H9 (cell line): ENCODE results near the gene RETN. TPM values are rescaled to one million over a fixed set of nuclear protein-coding genes. Genes with fewer than 3 reads are reported as not detected.

Experiments used
- DNase-seq: peaks from one replicate; pipeline ENCODE4 v3.0.0-alpha.2; 2017
- H2AFZ ChIP-seq: one replicate; pipeline ENCODE4 v1.6.1; 2013; ENCODE audit warnings: mild to moderate bottlenecking, low read length, control low read depth, moderate library complexity
- H2AK5ac ChIP-seq: 2 replicates; pipeline ENCODE4 v1.6.1; 2013; ENCODE audit warnings: low read length, control low read depth, mixed read lengths; ENCODE audit not compliant: insufficient read length
- H2BK120ac ChIP-seq: one replicate; pipeline ENCODE4 v1.6.1; 2013; ENCODE audit warnings: low read depth, mild to moderate bottlenecking, low read length, control low read depth, inconsistent platforms; ENCODE audit not compliant: poor library complexity, severe bottlenecking
- H2BK12ac ChIP-seq: 2 replicates; pipeline ENCODE4 v1.6.1; 2013; ENCODE audit warnings: low read length, control low read depth, mixed read lengths, low read depth; ENCODE audit not compliant: insufficient read length
- H2BK15ac ChIP-seq: 2 replicates; pipeline ENCODE4 v1.6.1; 2013; ENCODE audit warnings: low read depth, low read length, control low read depth
- H2BK20ac ChIP-seq: one replicate; pipeline ENCODE4 v1.6.1; 2013; ENCODE audit warnings: low read depth, mild to moderate bottlenecking, low read length, control low read depth, inconsistent platforms; ENCODE audit not compliant: poor library complexity, severe bottlenecking
- H2BK5ac ChIP-seq: 2 replicates; pipeline ENCODE4 v1.6.1; 2013; ENCODE audit warnings: low read length, control low read depth, mixed read lengths; ENCODE audit not compliant: insufficient read length
- H3K14ac ChIP-seq: 2 replicates; pipeline ENCODE4 v1.6.1; 2013; ENCODE audit warnings: low read length, control low read depth; ENCODE audit not compliant: insufficient read depth
- H3K18ac ChIP-seq: 2 replicates; pipeline ENCODE4 v1.6.1; 2013; ENCODE audit warnings: low read depth, mild to moderate bottlenecking, mixed read lengths, low read length, control low read depth; ENCODE audit not compliant: insufficient read length
- H3K23ac ChIP-seq: 2 replicates; pipeline ENCODE4 v1.6.1; 2013; ENCODE audit warnings: low read length, control low read depth, mixed read lengths, low read depth; ENCODE audit not compliant: insufficient read length
- H3K23me2 ChIP-seq: 2 replicates; pipeline ENCODE4 v1.6.1; 2013; ENCODE audit warnings: low read depth, mild to moderate bottlenecking, mixed read lengths, low read length, control low read depth; ENCODE audit not compliant: insufficient read length, poor library complexity, severe bottlenecking
- H3K27ac ChIP-seq: 2 replicates; pipeline ENCODE4 v1.5.1; 2013; ENCODE audit warnings: low read length, control low read depth, mixed read lengths, low read depth; ENCODE audit not compliant: insufficient read length
- H3K27me3 ChIP-seq: 2 replicates; pipeline ENCODE4 v1.6.1; 2013; ENCODE audit warnings: low read length, control low read depth, inconsistent platforms; ENCODE audit not compliant: insufficient read depth
- H3K4ac ChIP-seq: 2 replicates; pipeline ENCODE4 v1.6.1; 2013; ENCODE audit warnings: low read depth, mild to moderate bottlenecking, control low read depth, inconsistent platforms, low read length, moderate library complexity
- H3K4me1 ChIP-seq: 2 replicates; pipeline ENCODE4 v1.6.1; 2013; ENCODE audit warnings: low read length, control low read depth, inconsistent platforms; ENCODE audit not compliant: insufficient read depth
- H3K4me2 ChIP-seq: 2 replicates; pipeline ENCODE4 v1.6.1; 2013; ENCODE audit warnings: low read length, control low read depth, mixed read lengths; ENCODE audit not compliant: insufficient read length, insufficient read depth
- H3K56ac ChIP-seq: 2 replicates; pipeline ENCODE4 v1.6.1; 2013; ENCODE audit warnings: low read depth, mild to moderate bottlenecking, mixed read lengths, low read length, control low read depth; ENCODE audit not compliant: insufficient read length
- H3K79me1 ChIP-seq: 2 replicates; pipeline ENCODE4 v1.6.1; 2013; ENCODE audit warnings: low read depth, mild to moderate bottlenecking, moderate library complexity, low read length, control low read depth, inconsistent platforms; ENCODE audit not compliant: insufficient read depth, poor library complexity, severe bottlenecking
- H3K79me2 ChIP-seq: 2 replicates; pipeline ENCODE4 v1.6.1; 2013; ENCODE audit warnings: low read length, control low read depth, inconsistent platforms; ENCODE audit not compliant: insufficient read depth
- H3K9ac ChIP-seq: 2 replicates; pipeline ENCODE4 v1.6.1; 2013; ENCODE audit warnings: low read length, control low read depth, mixed read lengths; ENCODE audit not compliant: insufficient read length; ENCODE audit errors: extremely low read depth
- H3K9me3 ChIP-seq: one replicate; pipeline ENCODE4 v1.6.1; 2013; ENCODE audit warnings: low read depth, low read length, inconsistent platforms; ENCODE audit not compliant: control insufficient read depth
- H3T11ph ChIP-seq: one replicate; pipeline ENCODE4 v1.6.1; 2013; ENCODE audit warnings: mild to moderate bottlenecking, low read length, control low read depth, inconsistent platforms
- H4K20me1 ChIP-seq: one replicate; pipeline ENCODE4 v1.6.1; 2013; ENCODE audit not compliant: control insufficient read depth, insufficient read length, insufficient read depth
- H4K5ac ChIP-seq: 2 replicates; pipeline ENCODE4 v1.6.1; 2013; ENCODE audit warnings: low read depth, mild to moderate bottlenecking, mixed read lengths, low read length, control low read depth; ENCODE audit not compliant: insufficient read length
- H4K8ac ChIP-seq: replicated peaks from 2 replicates; pipeline ENCODE4 v1.6.1; 2013; ENCODE audit warnings: low read length, control low read depth, mixed read lengths, low read depth; ENCODE audit not compliant: insufficient read length
- H4K91ac ChIP-seq: 2 replicates; pipeline ENCODE4 v1.6.1; 2013; ENCODE audit warnings: low read depth, mild to moderate bottlenecking, moderate library complexity, mixed read lengths, low read length, control low read depth; ENCODE audit not compliant: insufficient read length
- H3K27ac Mint-ChIP-seq, 3 experiments: 2 replicates in 2 of 3; 3 replicates in 1 of 3; pipeline ENCODE4 v1.8.0; 2020 to 2021; ENCODE audit warnings: mixed read lengths in 3 of 3, mild to moderate bottlenecking in 1 of 3, moderate library complexity in 1 of 3
- H3K27me3 Mint-ChIP-seq: 2 replicates; pipeline ENCODE4 v1.8.0; 2021; ENCODE audit warnings: low read depth, mild to moderate bottlenecking, moderate library complexity, mixed read lengths
- H3K36me3 Mint-ChIP-seq, 3 experiments: 2 replicates in 2 of 3; 3 replicates in 1 of 3; pipeline ENCODE4 v1.8.0; 2020 to 2021; ENCODE audit warnings: low read depth in 3 of 3, mixed read lengths in 3 of 3; ENCODE audit not compliant: insufficient read depth in 1 of 3
- H3K4me1 Mint-ChIP-seq, 2 experiments: 2 replicates each; pipeline ENCODE4 v1.8.0; 2020; ENCODE audit warnings: mixed read lengths in 2 of 2
- H3K4me3 Mint-ChIP-seq, 2 experiments: 2 replicates in 1 of 2; 3 replicates in 1 of 2; pipeline ENCODE4 v1.8.0; 2020 to 2021; ENCODE audit warnings: mild to moderate bottlenecking in 2 of 2, mixed read lengths in 2 of 2, moderate library complexity in 1 of 2
- H3K9me3 Mint-ChIP-seq, 2 experiments: 2 replicates in 1 of 2; 3 replicates in 1 of 2; pipeline ENCODE4 v1.8.0; 2020; ENCODE audit warnings: mild to moderate bottlenecking in 2 of 2, mixed read lengths in 2 of 2, moderate library complexity in 1 of 2
- CTCF ChIP-seq: fragments of 200-600 bp; sonication (generic); conservative IDR thresholded peaks from 3 replicates; pipeline ENCODE4 v1.8.0; 2021; ENCODE audit warnings: antibody characterized with exemption, mild to moderate bottlenecking
- WGBS: extraction: QIAGEN DNeasy Blood & Tissue Kit; methylation state at CpG from one replicate; pipeline ENCODE4 v1.1.7; 2013; ENCODE audit warnings: missing lambda C conversion rate, low lambda C conversion rate, mixed read lengths; ENCODE audit not compliant: insufficient read length; ENCODE audit errors: extremely low coverage; 5-methylcytosine and 5-hydroxymethylcytosine counted together
- total RNA-seq: library from RNA; stranded (reverse); gene quantifications from 2 replicates; pipeline ENCODE4 v1.2.1, GENCODE V29; 2021

The RETN gene
- total RNA-seq, 1 experiment from 2014 or later: not detected

- no peak overlapping the region for H2BK20ac ChIP-seq
- no peak overlapping the region for H3K56ac ChIP-seq
- H3K27ac ChIP-seq: no peak overlapping the region
- no peak overlapping the region for H2BK5ac ChIP-seq
- no peak overlapping the region for H3K9ac ChIP-seq
- H3K27ac Mint-ChIP-seq: no peak overlapping the region
- H3K14ac ChIP-seq: no peak overlapping the region
- no peak overlapping the region for H3T11ph ChIP-seq
- no peak overlapping the region for H2BK15ac ChIP-seq
- DNase-seq: no peak
- no peaks in the 10 kb centered on the region for H3K9me3 ChIP-seq
- H4K5ac ChIP-seq: no peak overlapping the region
- H3K4me1 ChIP-seq: no peaks in the 10 kb centered on the region
- no peak overlapping the region for H2BK12ac ChIP-seq
- no CpG with 5 or more reads among the region's 7 CpGs for WGBS
- peaks cover 5% of the 10 kb centered on the region for H3K23me2 ChIP-seq
- H3K4me1 Mint-ChIP-seq: peaks cover 8 to 16% of the 10 kb centered on the region in 2 experiments
- no peak overlapping the region for H2BK120ac ChIP-seq
- H2AK5ac ChIP-seq: no peak overlapping the region
- no peak overlapping the region for H3K4me2 ChIP-seq
- H2AFZ ChIP-seq: no peak overlapping the region
- H4K91ac ChIP-seq: no peak overlapping the region
- no peak overlapping the region for H3K23ac ChIP-seq
- H3K27me3 ChIP-seq: no peaks in the 10 kb centered on the region; the same call in 1 of the 2 replicates
- H3K4me3 Mint-ChIP-seq: no peak overlapping the region
- H3K9me3 Mint-ChIP-seq: peaks cover 0 to 4% of the 10 kb centered on the region in 2 experiments; a peak in 3 of 5 replicates
- H4K8ac ChIP-seq: no peak overlapping the region
- no peaks in the 10 kb centered on the region for H4K20me1 ChIP-seq
- no peaks in the 10 kb centered on the region for H3K79me2 ChIP-seq
- H3K18ac ChIP-seq: no peak overlapping the region
- no peaks in the 10 kb centered on the region for H3K79me1 ChIP-seq
- TF ChIP-seq CTCF: no peak
- no peak overlapping the region for H3K4ac ChIP-seq
- peaks cover 75% of the 10 kb centered on the region for H3K27me3 Mint-ChIP-seq
- H3K36me3 Mint-ChIP-seq: no peaks in the 10 kb centered on the region
Observed at GRCh38 chr19:7676376-7676775, 7.5 kb downstream of the RETN start.
